KMS-11 (cell line): ENCODE data around the gene CFAP97D2.

Experiments
- H2AFZ ChIP-seq: fragments of 200-600 bp; sonication (generic); 2 replicates; pipeline ENCODE4 v1.6.1; 2016; ENCODE audit warnings: antibody characterized with exemption, mixed run types, low read depth
- H3K27ac ChIP-seq: fragments of 200-600 bp; sonication (generic); 2 replicates; pipeline ENCODE4 v1.6.1; 2016; ENCODE audit warnings: mild to moderate bottlenecking, mixed run types
- H3K27me3 ChIP-seq: fragments of 200-600 bp; sonication (generic); 2 replicates; pipeline ENCODE4 v1.6.1; 2017; ENCODE audit warnings: mild to moderate bottlenecking, low read depth, mixed run types, moderate library complexity; ENCODE audit not compliant: insufficient read depth
- H3K36me3 ChIP-seq: fragments of 200-600 bp; sonication (generic); 2 replicates; pipeline ENCODE4 v1.6.1; 2017; ENCODE audit warnings: mild to moderate bottlenecking, mixed run types; ENCODE audit not compliant: insufficient read depth
- H3K4me1 ChIP-seq: fragments of 200-600 bp; sonication (generic); 2 replicates; pipeline ENCODE4 v1.6.1; 2016; ENCODE audit warnings: mild to moderate bottlenecking, low read depth, mixed run types; ENCODE audit not compliant: poor library complexity, severe bottlenecking
- H3K4me2 ChIP-seq: fragments of 200-600 bp; sonication (generic); 2 replicates; pipeline ENCODE4 v1.7.0; 2016; ENCODE audit warnings: mild to moderate bottlenecking, mixed run types
- H3K4me3 ChIP-seq: fragments of 200-600 bp; sonication (generic); IDR thresholded peaks from 2 replicates; pipeline ENCODE4 v1.6.1; 2017; ENCODE audit warnings: low read depth, low read length, mixed read lengths; ENCODE audit not compliant: insufficient read depth
- H3K79me2 ChIP-seq: fragments of 200-600 bp; sonication (generic); 2 replicates; pipeline ENCODE4 v1.6.1; 2016; ENCODE audit warnings: low read depth, mixed run types; ENCODE audit not compliant: insufficient read depth
- H3K9ac ChIP-seq: fragments of 200-600 bp; sonication (generic); 2 replicates; pipeline ENCODE4 v1.6.1; 2016; ENCODE audit warnings: mild to moderate bottlenecking, mixed run types
- H4K20me1 ChIP-seq: fragments of 200-600 bp; sonication (generic); 2 replicates; pipeline ENCODE4 v1.6.1; 2016; ENCODE audit warnings: mild to moderate bottlenecking, mixed run types; ENCODE audit not compliant: insufficient read depth
- CTCF ChIP-seq: fragments of 200-600 bp; sonication (generic); conservative IDR thresholded peaks from 2 replicates; pipeline ENCODE4 v1.6.1; 2017; ENCODE audit warnings: low read depth, mild to moderate bottlenecking, antibody characterized with exemption, low read length, moderate library complexity, mixed read lengths

Gene CFAP97D2

GRCh38 chr13:114179087-114179658, at the start of gene CFAP97D2:
Gene CFAP97D2, plus strand, starts transcription at chr13:114179257. Its CDS starts 74 bp downstream, at chr13:114179331.
- no peak for TF ChIP-seq CTCF
- Histone ChIP-seq H3K4me3 (no peak within 1 kb of the TSS), H3K4me2 (no peak within 1 kb of the TSS), H2AFZ (no peak within 1 kb of the TSS), H3K36me3 (no peaks in the 10 kb centered on the region), H3K27me3 (no peaks in the 10 kb centered on the region), H3K79me2 (no peaks in the 10 kb centered on the region), H3K27ac (no peak within 1 kb of the TSS), H3K9ac (no peak within 1 kb of the TSS), H4K20me1 (no peaks in the 10 kb centered on the region), H3K4me1 (no peaks in the 10 kb centered on the region)

GRCh38 chr13:114129649-114130062, 49.4 kb upstream of the CFAP97D2 start:
- no peak overlapping the region for H3K27ac ChIP-seq
- H2AFZ ChIP-seq: no peak overlapping the region
- H3K4me3 ChIP-seq: no peak overlapping the region
- H3K79me2 ChIP-seq: no peaks in the 10 kb centered on the region
- H3K27me3 ChIP-seq: peaks cover 10% of the 10 kb centered on the region
- no peaks in the 10 kb centered on the region for H4K20me1 ChIP-seq
- H3K36me3 ChIP-seq: no peaks in the 10 kb centered on the region
- no peak for TF ChIP-seq CTCF
- H3K4me1 ChIP-seq: no peaks in the 10 kb centered on the region
- H3K4me2 ChIP-seq: no peak overlapping the region
- H3K9ac ChIP-seq: no peak overlapping the region

GRCh38 chr13:114130131-114130836, 48.8 kb upstream of the CFAP97D2 start:
- H3K4me3 ChIP-seq: no peak overlapping the region
- H3K79me2 ChIP-seq: no peaks in the 10 kb centered on the region
- no peaks in the 10 kb centered on the region for H3K4me1 ChIP-seq
- no peaks in the 10 kb centered on the region for H4K20me1 ChIP-seq
- no peak overlapping the region for H3K4me2 ChIP-seq
- TF ChIP-seq CTCF: no peak
- H2AFZ ChIP-seq: no peak overlapping the region
- peaks cover 10% of the 10 kb centered on the region for H3K27me3 ChIP-seq
- no peak overlapping the region for H3K9ac ChIP-seq
- H3K27ac ChIP-seq: no peak overlapping the region
- H3K36me3 ChIP-seq: no peaks in the 10 kb centered on the region

- Histone ChIP-seq H3K36me3 (no peaks in the 10 kb centered on the region), H3K4me1 (no peaks in the 10 kb centered on the region), H3K27me3 (peaks cover 10% of the 10 kb centered on the region), H3K4me2 (peak overlapping the region; percentile 80; the same call in 1 of the 2 replicates), H3K4me3 (no peak overlapping the region), H3K27ac (no peak overlapping the region), H3K79me2 (no peaks in the 10 kb centered on the region), H2AFZ (no peak overlapping the region), H3K9ac (no peak overlapping the region), H4K20me1 (no peaks in the 10 kb centered on the region)
- no peak for TF ChIP-seq CTCF
Measured at GRCh38 chr13:114130837-114131582, 48.0 kb upstream of the CFAP97D2 start.
